ENCODE data around the gene EVI5L. TPM values are rescaled to one million over a fixed set of nuclear protein-coding genes. Genes with fewer than 3 reads are reported as not detected.

The EVI5L gene
- total and polyA plus RNA-seq, 2 of the 4 experiments (the other 2 are of a cell fraction) = 12.7 to 14.6 TPM

DNA sequence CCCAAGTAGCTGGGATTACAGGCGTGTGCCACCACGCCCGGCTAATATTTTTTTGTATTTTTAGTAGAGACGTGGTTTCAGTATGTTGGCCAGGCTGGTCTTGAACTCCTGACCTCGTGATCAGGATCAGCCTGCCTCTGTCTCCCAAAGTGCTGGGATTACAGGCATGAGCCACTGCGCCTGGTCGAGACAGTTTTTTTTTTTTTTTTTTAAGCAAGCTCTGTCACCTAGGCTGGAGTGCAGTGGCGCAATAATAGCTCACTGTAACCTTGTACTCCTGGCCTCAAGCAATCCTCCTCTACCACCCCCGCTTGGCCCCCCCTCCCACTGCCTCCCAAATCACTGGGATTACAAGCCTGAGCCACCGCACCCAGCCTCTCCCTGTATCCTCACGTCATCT, 67.3 kb downstream of the EVI5L start:
- Histone ChIP-seq H2BK20ac (ENCODE audit: low read depth, low read length) (no peak overlapping the region), H3K27me3 (ENCODE audit: control insufficient read depth, insufficient read depth, low read length) (no peaks in the 10 kb centered on the region), H3K27ac (ENCODE audit: insufficient read depth, low read length) (no peak overlapping the region), H2AK9ac (replicated peaks; ENCODE audit: low read depth, low read length, poor library complexity) (no peak overlapping the region), H2BK5ac (ENCODE audit: low read depth, low read length, poor library complexity, severe bottlenecking) (no peak overlapping the region), H3K9ac (ENCODE audit: low read depth, low read length) (no peak overlapping the region), H3K36me3 (ENCODE audit: control insufficient read depth, insufficient read depth, low read length) (peaks cover 16% of the 10 kb centered on the region), H3K4ac (ENCODE audit: low read depth, low read length) (no peak overlapping the region), H3K9me3 (ENCODE audit: control insufficient read depth, insufficient read depth, low read length) (no peaks in the 10 kb centered on the region), H4K91ac (ENCODE audit: insufficient read depth, low read depth, low read length) (no peak overlapping the region), H3K56ac (ENCODE audit: extremely low read depth, insufficient read depth, low read length) (no peak overlapping the region), H3K4me2 (ENCODE audit: low read depth, low read length) (no peak overlapping the region), H3K4me3 (ENCODE audit: insufficient read depth, low read depth, low read length) (no peak overlapping the region), H4K5ac (ENCODE audit: low read depth, low read length) (no peak overlapping the region), H4K8ac (ENCODE audit: low read depth in 2 of 2, low read length in 2 of 2) (no peak overlapping the region), H2BK120ac (ENCODE audit: low read depth, low read length) (no peak overlapping the region), H3K23ac (ENCODE audit: low read depth, low read length) (no peak overlapping the region), H3K4me1 (ENCODE audit: control insufficient read depth, insufficient read depth, low read length) (0 out of 2 replicates have a peak, but pooled peaks cover 2% of the 10 kb centered on the region), H3K79me1 (ENCODE audit: low read depth in 1 of 2, low read length in 2 of 2) (peaks cover 0 to 20% of the 10 kb centered on the region in 2 experiments; a peak in 2 of 4 replicates), H2AFZ (replicated peaks; ENCODE audit: low read length, poor library complexity) (no peak overlapping the region), H3K18ac (ENCODE audit: low read depth, low read length) (no peak overlapping the region), H4K20me1 (ENCODE audit: insufficient read depth, low read length) (no peaks in the 10 kb centered on the region), H3K14ac (replicated peaks; ENCODE audit: low read depth, low read length) (no peak overlapping the region), H2BK15ac (ENCODE audit: low read depth, low read length) (no peak overlapping the region), H2AK5ac (ENCODE audit: low read depth, low read length) (no peak overlapping the region), H3K9me1 (ENCODE audit: insufficient read depth, low read length) (0 out of 2 replicates have a peak, but pooled peaks cover 5% of the 10 kb centered on the region)
- TF ChIP-seq, protein P1, sequence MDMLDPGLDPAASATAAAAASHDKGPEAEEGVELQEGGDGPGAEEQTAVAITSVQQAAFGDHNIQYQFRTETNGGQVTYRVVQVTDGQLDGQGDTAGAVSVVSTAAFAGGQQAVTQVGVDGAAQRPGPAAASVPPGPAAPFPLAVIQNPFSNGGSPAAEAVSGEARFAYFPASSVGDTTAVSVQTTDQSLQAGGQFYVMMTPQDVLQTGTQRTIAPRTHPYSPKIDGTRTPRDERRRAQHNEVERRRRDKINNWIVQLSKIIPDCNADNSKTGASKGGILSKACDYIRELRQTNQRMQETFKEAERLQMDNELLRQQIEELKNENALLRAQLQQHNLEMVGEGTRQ (IDR thresholded peaks at IDR 0.05; ENCODE audit: low read depth, low read length) = no peak
- TF ChIP-seq, protein P2, sequence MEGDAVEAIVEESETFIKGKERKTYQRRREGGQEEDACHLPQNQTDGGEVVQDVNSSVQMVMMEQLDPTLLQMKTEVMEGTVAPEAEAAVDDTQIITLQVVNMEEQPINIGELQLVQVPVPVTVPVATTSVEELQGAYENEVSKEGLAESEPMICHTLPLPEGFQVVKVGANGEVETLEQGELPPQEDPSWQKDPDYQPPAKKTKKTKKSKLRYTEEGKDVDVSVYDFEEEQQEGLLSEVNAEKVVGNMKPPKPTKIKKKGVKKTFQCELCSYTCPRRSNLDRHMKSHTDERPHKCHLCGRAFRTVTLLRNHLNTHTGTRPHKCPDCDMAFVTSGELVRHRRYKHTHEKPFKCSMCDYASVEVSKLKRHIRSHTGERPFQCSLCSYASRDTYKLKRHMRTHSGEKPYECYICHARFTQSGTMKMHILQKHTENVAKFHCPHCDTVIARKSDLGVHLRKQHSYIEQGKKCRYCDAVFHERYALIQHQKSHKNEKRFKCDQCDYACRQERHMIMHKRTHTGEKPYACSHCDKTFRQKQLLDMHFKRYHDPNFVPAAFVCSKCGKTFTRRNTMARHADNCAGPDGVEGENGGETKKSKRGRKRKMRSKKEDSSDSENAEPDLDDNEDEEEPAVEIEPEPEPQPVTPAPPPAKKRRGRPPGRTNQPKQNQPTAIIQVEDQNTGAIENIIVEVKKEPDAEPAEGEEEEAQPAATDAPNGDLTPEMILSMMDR (conservative IDR thresholded peaks at IDR 0.05; ENCODE audit: low read depth, low read length) = no peak
- TF ChIP-seq FOS (IDR thresholded peaks at IDR 0.05; ENCODE audit: low read depth, low read length) (no peak), MXI1 (IDR thresholded peaks at IDR 0.05; ENCODE audit: borderline replicate concordance, low read depth, low read length) (no peak), POLR2A (IDR thresholded peaks at IDR 0.05; ENCODE audit: low read depth, low read length) (no peak), CEBPB (IDR thresholded peaks at IDR 0.05; ENCODE audit: low read depth, low read length) (no peak), SMC3 (IDR thresholded peaks at IDR 0.05; ENCODE audit: low read depth, low read length) (no peak), NFE2L2 (IDR thresholded peaks at IDR 0.05; ENCODE audit: low read depth, low read length) (no peak), MAFK (IDR thresholded peaks at IDR 0.05; ENCODE audit: low read depth, low read length) (no peak), BHLHE40 (IDR thresholded peaks at IDR 0.05; ENCODE audit: low read depth, low read length) (no peak)
- TF ChIP-seq, protein P3, sequence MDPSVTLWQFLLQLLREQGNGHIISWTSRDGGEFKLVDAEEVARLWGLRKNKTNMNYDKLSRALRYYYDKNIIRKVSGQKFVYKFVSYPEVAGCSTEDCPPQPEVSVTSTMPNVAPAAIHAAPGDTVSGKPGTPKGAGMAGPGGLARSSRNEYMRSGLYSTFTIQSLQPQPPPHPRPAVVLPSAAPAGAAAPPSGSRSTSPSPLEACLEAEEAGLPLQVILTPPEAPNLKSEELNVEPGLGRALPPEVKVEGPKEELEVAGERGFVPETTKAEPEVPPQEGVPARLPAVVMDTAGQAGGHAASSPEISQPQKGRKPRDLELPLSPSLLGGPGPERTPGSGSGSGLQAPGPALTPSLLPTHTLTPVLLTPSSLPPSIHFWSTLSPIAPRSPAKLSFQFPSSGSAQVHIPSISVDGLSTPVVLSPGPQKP (IDR thresholded peaks at IDR 0.05; ENCODE audit: borderline replicate concordance, low read depth, low read length) = no peak
- CTCF ChIA-PET = interaction anchor here (0.6 kb wide), 1 partner anchor 12 kb away, joined by 3 read pairs; no protein-coding TSS in a partner anchor
- in situ Hi-C loops (cut with MboI; ENCODE audit: low sequenced_read_pairs) (no loop called here), dilution Hi-C loops (cut with HindIII; ENCODE audit: low sequenced_read_pairs, unreplicated experiment) (no loop called here), intact Hi-C loops (cut with micrococcal nuclease) (no loop called here)
- WGBS, 2 experiments (ENCODE audit: extremely low coverage in 2 of 2, insufficient read length in 1 of 2) = 74% methylated on average over 5 of the region's 11 CpGs; no CpG with 5 or more reads in 1 of the 2 experiments
- ATAC-seq (ENCODE audit: low read depth) (no peak), DNase-seq (no peak)
- POLR2A ChIA-PET (ENCODE audit: unreplicated experiment) = no interaction called here
- BruUV-seq (replicated peaks) = no TSS peak
